H9 (cell line): Measurements from ENCODE around the gene GRIP2. TPM values are rescaled to one million over a fixed set of nuclear protein-coding genes. Genes with fewer than 3 reads are reported as not detected.

Source experiments
- DNase-seq: peaks from one replicate; pipeline ENCODE4 v3.0.0-alpha.2; 2017
- H2AFZ ChIP-seq: one replicate; pipeline ENCODE4 v1.6.1; 2013; ENCODE audit warnings: mild to moderate bottlenecking, low read length, control low read depth, moderate library complexity
- H2AK5ac ChIP-seq: 2 replicates; pipeline ENCODE4 v1.6.1; 2013; ENCODE audit warnings: low read length, control low read depth, mixed read lengths; ENCODE audit not compliant: insufficient read length
- H2BK120ac ChIP-seq: one replicate; pipeline ENCODE4 v1.6.1; 2013; ENCODE audit warnings: low read depth, mild to moderate bottlenecking, low read length, control low read depth, inconsistent platforms; ENCODE audit not compliant: poor library complexity, severe bottlenecking
- H2BK12ac ChIP-seq: 2 replicates; pipeline ENCODE4 v1.6.1; 2013; ENCODE audit warnings: low read length, control low read depth, mixed read lengths, low read depth; ENCODE audit not compliant: insufficient read length
- H2BK15ac ChIP-seq: 2 replicates; pipeline ENCODE4 v1.6.1; 2013; ENCODE audit warnings: low read depth, low read length, control low read depth
- H2BK20ac ChIP-seq: one replicate; pipeline ENCODE4 v1.6.1; 2013; ENCODE audit warnings: low read depth, mild to moderate bottlenecking, low read length, control low read depth, inconsistent platforms; ENCODE audit not compliant: poor library complexity, severe bottlenecking
- H2BK5ac ChIP-seq: 2 replicates; pipeline ENCODE4 v1.6.1; 2013; ENCODE audit warnings: low read length, control low read depth, mixed read lengths; ENCODE audit not compliant: insufficient read length
- H3K14ac ChIP-seq: 2 replicates; pipeline ENCODE4 v1.6.1; 2013; ENCODE audit warnings: low read length, control low read depth; ENCODE audit not compliant: insufficient read depth
- H3K18ac ChIP-seq: 2 replicates; pipeline ENCODE4 v1.6.1; 2013; ENCODE audit warnings: low read depth, mild to moderate bottlenecking, mixed read lengths, low read length, control low read depth; ENCODE audit not compliant: insufficient read length
- H3K23ac ChIP-seq: 2 replicates; pipeline ENCODE4 v1.6.1; 2013; ENCODE audit warnings: low read length, control low read depth, mixed read lengths, low read depth; ENCODE audit not compliant: insufficient read length
- H3K23me2 ChIP-seq: 2 replicates; pipeline ENCODE4 v1.6.1; 2013; ENCODE audit warnings: low read depth, mild to moderate bottlenecking, mixed read lengths, low read length, control low read depth; ENCODE audit not compliant: insufficient read length, poor library complexity, severe bottlenecking
- H3K27ac ChIP-seq: 2 replicates; pipeline ENCODE4 v1.5.1; 2013; ENCODE audit warnings: low read length, control low read depth, mixed read lengths, low read depth; ENCODE audit not compliant: insufficient read length
- H3K27me3 ChIP-seq: 2 replicates; pipeline ENCODE4 v1.6.1; 2013; ENCODE audit warnings: low read length, control low read depth, inconsistent platforms; ENCODE audit not compliant: insufficient read depth
- H3K4ac ChIP-seq: 2 replicates; pipeline ENCODE4 v1.6.1; 2013; ENCODE audit warnings: low read depth, mild to moderate bottlenecking, control low read depth, inconsistent platforms, low read length, moderate library complexity
- H3K4me1 ChIP-seq: 2 replicates; pipeline ENCODE4 v1.6.1; 2013; ENCODE audit warnings: low read length, control low read depth, inconsistent platforms; ENCODE audit not compliant: insufficient read depth
- H3K4me2 ChIP-seq: 2 replicates; pipeline ENCODE4 v1.6.1; 2013; ENCODE audit warnings: low read length, control low read depth, mixed read lengths; ENCODE audit not compliant: insufficient read length, insufficient read depth
- H3K56ac ChIP-seq: 2 replicates; pipeline ENCODE4 v1.6.1; 2013; ENCODE audit warnings: low read depth, mild to moderate bottlenecking, mixed read lengths, low read length, control low read depth; ENCODE audit not compliant: insufficient read length
- H3K79me1 ChIP-seq: 2 replicates; pipeline ENCODE4 v1.6.1; 2013; ENCODE audit warnings: low read depth, mild to moderate bottlenecking, moderate library complexity, low read length, control low read depth, inconsistent platforms; ENCODE audit not compliant: insufficient read depth, poor library complexity, severe bottlenecking
- H3K79me2 ChIP-seq: 2 replicates; pipeline ENCODE4 v1.6.1; 2013; ENCODE audit warnings: low read length, control low read depth, inconsistent platforms; ENCODE audit not compliant: insufficient read depth
- H3K9ac ChIP-seq: 2 replicates; pipeline ENCODE4 v1.6.1; 2013; ENCODE audit warnings: low read length, control low read depth, mixed read lengths; ENCODE audit not compliant: insufficient read length; ENCODE audit errors: extremely low read depth
- H3K9me3 ChIP-seq: one replicate; pipeline ENCODE4 v1.6.1; 2013; ENCODE audit warnings: low read depth, low read length, inconsistent platforms; ENCODE audit not compliant: control insufficient read depth
- H3T11ph ChIP-seq: one replicate; pipeline ENCODE4 v1.6.1; 2013; ENCODE audit warnings: mild to moderate bottlenecking, low read length, control low read depth, inconsistent platforms
- H4K20me1 ChIP-seq: one replicate; pipeline ENCODE4 v1.6.1; 2013; ENCODE audit not compliant: control insufficient read depth, insufficient read length, insufficient read depth
- H4K5ac ChIP-seq: 2 replicates; pipeline ENCODE4 v1.6.1; 2013; ENCODE audit warnings: low read depth, mild to moderate bottlenecking, mixed read lengths, low read length, control low read depth; ENCODE audit not compliant: insufficient read length
- H4K8ac ChIP-seq: replicated peaks from 2 replicates; pipeline ENCODE4 v1.6.1; 2013; ENCODE audit warnings: low read length, control low read depth, mixed read lengths, low read depth; ENCODE audit not compliant: insufficient read length
- H4K91ac ChIP-seq: 2 replicates; pipeline ENCODE4 v1.6.1; 2013; ENCODE audit warnings: low read depth, mild to moderate bottlenecking, moderate library complexity, mixed read lengths, low read length, control low read depth; ENCODE audit not compliant: insufficient read length
- H3K27ac Mint-ChIP-seq, 3 experiments: 2 replicates in 2 of 3; 3 replicates in 1 of 3; pipeline ENCODE4 v1.8.0; 2020 to 2021; ENCODE audit warnings: mixed read lengths in 3 of 3, mild to moderate bottlenecking in 1 of 3, moderate library complexity in 1 of 3
- H3K27me3 Mint-ChIP-seq: 2 replicates; pipeline ENCODE4 v1.8.0; 2021; ENCODE audit warnings: low read depth, mild to moderate bottlenecking, moderate library complexity, mixed read lengths
- H3K36me3 Mint-ChIP-seq, 3 experiments: 2 replicates in 2 of 3; 3 replicates in 1 of 3; pipeline ENCODE4 v1.8.0; 2020 to 2021; ENCODE audit warnings: low read depth in 3 of 3, mixed read lengths in 3 of 3; ENCODE audit not compliant: insufficient read depth in 1 of 3
- H3K4me1 Mint-ChIP-seq, 2 experiments: 2 replicates each; pipeline ENCODE4 v1.8.0; 2020; ENCODE audit warnings: mixed read lengths in 2 of 2
- H3K4me3 Mint-ChIP-seq, 2 experiments: 2 replicates in 1 of 2; 3 replicates in 1 of 2; pipeline ENCODE4 v1.8.0; 2020 to 2021; ENCODE audit warnings: mild to moderate bottlenecking in 2 of 2, mixed read lengths in 2 of 2, moderate library complexity in 1 of 2
- H3K9me3 Mint-ChIP-seq, 2 experiments: 2 replicates in 1 of 2; 3 replicates in 1 of 2; pipeline ENCODE4 v1.8.0; 2020; ENCODE audit warnings: mild to moderate bottlenecking in 2 of 2, mixed read lengths in 2 of 2, moderate library complexity in 1 of 2
- CTCF ChIP-seq: fragments of 200-600 bp; sonication (generic); conservative IDR thresholded peaks from 3 replicates; pipeline ENCODE4 v1.8.0; 2021; ENCODE audit warnings: antibody characterized with exemption, mild to moderate bottlenecking
- WGBS: extraction: QIAGEN DNeasy Blood & Tissue Kit; methylation state at CpG from one replicate; pipeline ENCODE4 v1.1.7; 2013; ENCODE audit warnings: missing lambda C conversion rate, low lambda C conversion rate, mixed read lengths; ENCODE audit not compliant: insufficient read length; ENCODE audit errors: extremely low coverage; 5-methylcytosine and 5-hydroxymethylcytosine counted together
- total RNA-seq: library from RNA; stranded (reverse); gene quantifications from 2 replicates; pipeline ENCODE4 v1.2.1, GENCODE V29; 2021

The GRIP2 gene
- total RNA-seq, 1 experiment from 2014 or later: 3.1 TPM

- H2BK15ac ChIP-seq: no peak overlapping the region
- H3K56ac ChIP-seq: no peak overlapping the region
- no peaks in the 10 kb centered on the region for H3K9me3 ChIP-seq
- no peak overlapping the region for H3K14ac ChIP-seq
- H2AK5ac ChIP-seq: no peak overlapping the region
- H4K5ac ChIP-seq: no peak overlapping the region
- no peaks in the 10 kb centered on the region for H3K27me3 Mint-ChIP-seq
- H3K18ac ChIP-seq: no peak overlapping the region
- H4K91ac ChIP-seq: no peak overlapping the region
- no peak overlapping the region for H3K4ac ChIP-seq
- TF ChIP-seq CTCF: no peak
- no peaks in the 10 kb centered on the region for H3K4me1 ChIP-seq
- H3K23me2 ChIP-seq: no peaks in the 10 kb centered on the region
- H3K27ac ChIP-seq: no peak overlapping the region
- H4K8ac ChIP-seq: no peak overlapping the region
- whole genome bisulfite sequencing: no CpG with 5 or more reads among the region's 4 CpGs
- no peak overlapping the region for H3K23ac ChIP-seq
- H3K79me1 ChIP-seq: peaks cover 4% of the 10 kb centered on the region
- peaks cover 48 to 66% (median 51%) of the 10 kb centered on the region in 3 experiments for H3K36me3 Mint-ChIP-seq
- H3K79me2 ChIP-seq: no peaks in the 10 kb centered on the region; the same call in 1 of the 2 replicates
- peaks cover 3 to 5% of the 10 kb centered on the region in 2 experiments; a peak in 2 of 4 replicates for H3K4me1 Mint-ChIP-seq
- no peak for DNase-seq
- H4K20me1 ChIP-seq: peaks cover 3% of the 10 kb centered on the region
- H2BK20ac ChIP-seq: no peak overlapping the region
- no peak overlapping the region for H2AFZ ChIP-seq
- no peak overlapping the region for H2BK5ac ChIP-seq
- no peak overlapping the region for H3K27ac Mint-ChIP-seq
- no peak overlapping the region for H3K4me3 Mint-ChIP-seq
- H3K9me3 Mint-ChIP-seq: no peaks in the 10 kb centered on the region; a peak in 2 of 5 replicates
- no peak overlapping the region for H2BK12ac ChIP-seq
- no peak overlapping the region for H2BK120ac ChIP-seq
- no peaks in the 10 kb centered on the region for H3K27me3 ChIP-seq
- H3K4me2 ChIP-seq: no peak overlapping the region
- no peak overlapping the region for H3K9ac ChIP-seq
- no peak overlapping the region for H3T11ph ChIP-seq
Observed at GRCh38 chr3:14445773-14446172, 94.4 kb downstream of the GRIP2 start.
